GM12878 (cell line): Measurements from ENCODE around the gene TBC1D5. TPM values are rescaled to one million over a fixed set of nuclear protein-coding genes. Genes with fewer than 3 reads are reported as not detected.

ENCODE experiments used
- ATAC-seq: fragments of 200-7000 bp; cut with Tn5 transposase; 3 replicates; pipeline ENCODE4 v1.9.1; 2020; ENCODE audit warnings: mild to moderate bottlenecking, moderate library complexity
- BruUV-seq: library from RNA; stranded (reverse); fragments of 400-500 nt; replicated peaks from 2 replicates; lab custom pipeline; 2021; lab: Mats Ljungman, UMichigan
- CTCF ChIA-PET: fragments of 300-600 bp; sonication (Branson Sonifier 250); formaldehyde crosslinking; extraction: SDS; loops from one replicate; lab custom pipeline; 2021; ENCODE audit warnings: inconsistent platforms; lab: Yijun Ruan, JAX
- POLR2A ChIA-PET: fragments of 350-600 bp; formaldehyde crosslinking; extraction: SDS; loops from one replicate; lab custom pipeline; 2021; ENCODE audit warnings: inconsistent platforms; lab: Charles Lee
- RAD21 ChIA-PET: fragments of 300-600 bp; sonication (Branson Sonifier 250); formaldehyde crosslinking; loops from one replicate; lab custom pipeline; 2023; ENCODE audit warnings: antibody characterized with exemption; ENCODE audit not compliant: unreplicated experiment; lab: Charles Lee
- SMC1A ChIA-PET: fragments of 300-600 bp; sonication (Branson Sonifier 250); formaldehyde crosslinking; loops from one replicate; lab custom pipeline; 2023; ENCODE audit not compliant: unreplicated experiment, uncharacterized antibody; lab: Charles Lee
- DNase-seq: peaks from one replicate; pipeline ENCODE4 v3.0.0-alpha.2; 2011; ENCODE audit warnings: low read depth, low spot score
- FAIRE-seq: peaks from 3 replicates; lab custom pipeline; 2011; peaks lifted over from hg19 to GRCh38; lab: Jason Lieb, UNC
- H2AFZ ChIP-seq: 2 replicates; pipeline ENCODE4 v1.6.0; 2011; ENCODE audit warnings: low read depth, low read length, control low read depth; ENCODE audit not compliant: control insufficient read depth
- H3K27ac ChIP-seq: 2 replicates; pipeline ENCODE4 v1.5.1; 2011; ENCODE audit warnings: control low read depth; ENCODE audit not compliant: control insufficient read depth, insufficient read depth
- H3K27me3 ChIP-seq, 2 experiments: replicated peaks in 1 of 2; 2 replicates each; pipeline versions ENCODE4 v1.6.0 to v1.6.1; 2011; ENCODE audit warnings: low read length in 1 of 2; ENCODE audit not compliant: control insufficient read depth in 2 of 2, insufficient read depth in 2 of 2
- H3K36me3 ChIP-seq, 2 experiments: 2 replicates each; pipeline ENCODE4 v1.5.1; 2011; ENCODE audit warnings: low read length in 1 of 2; ENCODE audit not compliant: control insufficient read depth in 2 of 2, insufficient read depth in 2 of 2
- H3K4me1 ChIP-seq: 2 replicates; pipeline ENCODE4 v1.6.1; 2011; ENCODE audit warnings: mild to moderate bottlenecking, low read length, moderate library complexity, mixed read lengths; ENCODE audit not compliant: control insufficient read depth, insufficient read depth
- H3K4me2 ChIP-seq: 2 replicates; pipeline ENCODE4 v1.6.0; 2011; ENCODE audit warnings: control low read depth; ENCODE audit not compliant: control insufficient read depth, insufficient read depth
- H3K4me3 ChIP-seq: fragments of 200-600 bp; sonication (generic); 2 replicates; pipeline ENCODE4 v1.5.1; 2016
- H3K79me2 ChIP-seq: 2 replicates; pipeline ENCODE4 v1.6.0; 2011; ENCODE audit warnings: low read length; ENCODE audit not compliant: control insufficient read depth, insufficient read depth
- H3K9ac ChIP-seq: 2 replicates; pipeline ENCODE4 v1.8.0; 2011; ENCODE audit warnings: low read length, control low read depth, mixed read lengths; ENCODE audit not compliant: control insufficient read depth, insufficient read depth
- H3K9me3 ChIP-seq: replicated peaks from 3 replicates; pipeline ENCODE4 v1.5.1; 2011; ENCODE audit warnings: mild to moderate bottlenecking, low read length; ENCODE audit not compliant: control insufficient read depth, insufficient read depth
- H4K20me1 ChIP-seq: 2 replicates; pipeline ENCODE4 v1.6.0; 2011; ENCODE audit not compliant: control insufficient read depth, insufficient read depth
- CBFB ChIP-seq: IDR thresholded peaks from 2 replicates; pipeline ENCODE4 v1.6.1; 2016; ENCODE audit warnings: antibody characterized with exemption, low read depth
- CHD2 ChIP-seq: IDR thresholded peaks from 2 replicates; pipeline ENCODE4 v1.6.1; 2011; ENCODE audit warnings: low read depth, low read length, improper control_type of control experiment, borderline replicate concordance
- ZNF207 ChIP-seq: fragments of 450-650 bp; IDR thresholded peaks from 2 replicates; pipeline ENCODE4 v1.6.1; 2014; ENCODE audit warnings: antibody characterized with exemption, mild to moderate bottlenecking, borderline replicate concordance
- ZNF384 ChIP-seq: IDR thresholded peaks from 2 replicates; pipeline ENCODE4 v1.6.1; 2012; ENCODE audit warnings: low read depth, mild to moderate bottlenecking, low read length, improper control_type of control experiment, borderline replicate concordance
- WGBS: methylation state at CpG from one replicate; pipeline ENCODE4 v1.1.6; 2016; ENCODE audit warnings: low lambda C conversion rate; ENCODE audit not compliant: insufficient replicate concordance, insufficient coverage; ENCODE audit errors: missing lambda C conversion rate; 5-methylcytosine and 5-hydroxymethylcytosine counted together
- in situ Hi-C: fragments of 300-500 bp; cut with MboI; formaldehyde crosslinking; loops from 9 replicates; pipeline ENCODE4 v1.14.3; 2018; ENCODE audit warnings: mixed read lengths
- intact Hi-C: fragments of 100-400 bp; cut with micrococcal nuclease; formaldehyde crosslinking; loops from one replicate; pipeline ENCODE4 v1.14.2; 2022; ENCODE audit not compliant: unreplicated experiment
- polyA plus RNA-seq, 11 experiments: library from polyadenylated mRNA; depleted of rRNA in 4 of 11; unstranded in 6 of 11; stranded (reverse) in 5 of 11; fragments of >200 nt; fragmentation: Nextera tagmentation in 4 of 11; fragmentation: Illumina TruSeq in 1 of 11; extraction: Ambion mirVana in 4 of 11; extraction: Trizol in 1 of 11; gene quantifications; 1 replicate in 1 of 11; 2 replicates in 10 of 11; pipeline versions ENCODE4 v1.2.1 to v1.2.3, GENCODE V29; 2011 to 2016; ENCODE audit warnings: inconsistent platforms in 2 of 11, missing spikeins in 2 of 11, low read depth in 1 of 11
- total RNA-seq, 4 experiments: library from RNA; depleted of rRNA in 3 of 4; stranded (reverse); fragments of >200 nt in 3 of 4; fragmentation: Illumina TruSeq in 1 of 4; extraction: Trizol in 1 of 4; gene quantifications; 2 replicates each; pipeline versions ENCODE4 v1.2.1 to v1.2.3, GENCODE V29; 2013 to 2021
- TF ChIP-seq, protein P1 (sequence below), 3 experiments: IDR thresholded peaks in 2 of 3; conservative IDR thresholded peaks in 1 of 3; 2 replicates each; pipeline ENCODE4 v1.5.1; 2011; ENCODE audit warnings: low read depth in 3 of 3, low read length in 3 of 3, mild to moderate bottlenecking in 3 of 3, control low read depth in 2 of 3, moderate library complexity in 2 of 3, inconsistent platforms in 1 of 3, mixed read lengths in 1 of 3; ENCODE audit not compliant: control insufficient read depth in 2 of 3, insufficient read depth in 1 of 3; ENCODE audit errors: extremely low read depth in 1 of 3
- TF ChIP-seq, protein P2 (sequence below): fragments of 450-650 bp; IDR thresholded peaks from 2 replicates; pipeline ENCODE4 v1.6.1; 2017; ENCODE audit warnings: mild to moderate bottlenecking, low read depth, inconsistent platforms; ENCODE audit not compliant: poor library complexity, severe bottlenecking

Gene TBC1D5
- total and polyA plus RNA-seq, 10 of the 15 experiments (the other 5 are each of a cell fraction or from before 2014, with no cell fraction given): 5.5 to 61.0 (median 43.8) TPM

DNA sequence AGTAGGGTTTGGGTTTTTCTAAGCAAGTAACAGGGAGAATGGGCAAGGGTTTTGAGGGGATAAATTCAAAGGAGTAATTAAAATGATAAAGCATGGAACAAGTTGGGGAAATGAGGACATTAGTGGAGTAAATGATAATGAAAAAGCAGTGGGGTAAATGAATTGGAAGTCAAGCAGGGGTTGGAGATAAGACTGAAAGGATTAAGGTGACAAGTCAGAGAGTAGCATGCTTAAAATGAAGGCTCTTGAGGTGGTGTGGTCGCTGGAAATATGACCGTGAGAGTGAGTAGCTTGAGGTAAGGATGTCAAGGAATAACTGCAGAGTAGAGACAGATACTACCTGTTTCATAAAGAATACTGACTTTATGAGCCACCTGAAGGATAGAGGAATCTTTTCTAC is 408.5 kb downstream of the TBC1D5 start:
- CTCF ChIA-PET: interaction anchor here (0.6 to 1.5 kb wide), 2 partner anchors 76 to 778 kb away, joined by 4 read pairs; no protein-coding TSS in a partner anchor
- intact Hi-C loops: no loop called here
- no peak for ATAC-seq
- H2AFZ ChIP-seq: no peak overlapping the region
- in situ Hi-C loops: no loop called here
- TF ChIP-seq ZNF384 (no peak), ZNF207 (no peak), CBFB (no peak), CHD2 (no peak)
- TF ChIP-seq, protein P1, sequence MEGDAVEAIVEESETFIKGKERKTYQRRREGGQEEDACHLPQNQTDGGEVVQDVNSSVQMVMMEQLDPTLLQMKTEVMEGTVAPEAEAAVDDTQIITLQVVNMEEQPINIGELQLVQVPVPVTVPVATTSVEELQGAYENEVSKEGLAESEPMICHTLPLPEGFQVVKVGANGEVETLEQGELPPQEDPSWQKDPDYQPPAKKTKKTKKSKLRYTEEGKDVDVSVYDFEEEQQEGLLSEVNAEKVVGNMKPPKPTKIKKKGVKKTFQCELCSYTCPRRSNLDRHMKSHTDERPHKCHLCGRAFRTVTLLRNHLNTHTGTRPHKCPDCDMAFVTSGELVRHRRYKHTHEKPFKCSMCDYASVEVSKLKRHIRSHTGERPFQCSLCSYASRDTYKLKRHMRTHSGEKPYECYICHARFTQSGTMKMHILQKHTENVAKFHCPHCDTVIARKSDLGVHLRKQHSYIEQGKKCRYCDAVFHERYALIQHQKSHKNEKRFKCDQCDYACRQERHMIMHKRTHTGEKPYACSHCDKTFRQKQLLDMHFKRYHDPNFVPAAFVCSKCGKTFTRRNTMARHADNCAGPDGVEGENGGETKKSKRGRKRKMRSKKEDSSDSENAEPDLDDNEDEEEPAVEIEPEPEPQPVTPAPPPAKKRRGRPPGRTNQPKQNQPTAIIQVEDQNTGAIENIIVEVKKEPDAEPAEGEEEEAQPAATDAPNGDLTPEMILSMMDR (IDR thresholded peaks at IDR 0.05 in 2 of 3, conservative IDR thresholded peaks at IDR 0.05 in 1 of 3; ENCODE audit: control insufficient read depth in 2 of 3, extremely low read depth in 1 of 3, insufficient read depth in 1 of 3, low read depth in 3 of 3, low read length in 3 of 3): no peak
- TF ChIP-seq, protein P2, sequence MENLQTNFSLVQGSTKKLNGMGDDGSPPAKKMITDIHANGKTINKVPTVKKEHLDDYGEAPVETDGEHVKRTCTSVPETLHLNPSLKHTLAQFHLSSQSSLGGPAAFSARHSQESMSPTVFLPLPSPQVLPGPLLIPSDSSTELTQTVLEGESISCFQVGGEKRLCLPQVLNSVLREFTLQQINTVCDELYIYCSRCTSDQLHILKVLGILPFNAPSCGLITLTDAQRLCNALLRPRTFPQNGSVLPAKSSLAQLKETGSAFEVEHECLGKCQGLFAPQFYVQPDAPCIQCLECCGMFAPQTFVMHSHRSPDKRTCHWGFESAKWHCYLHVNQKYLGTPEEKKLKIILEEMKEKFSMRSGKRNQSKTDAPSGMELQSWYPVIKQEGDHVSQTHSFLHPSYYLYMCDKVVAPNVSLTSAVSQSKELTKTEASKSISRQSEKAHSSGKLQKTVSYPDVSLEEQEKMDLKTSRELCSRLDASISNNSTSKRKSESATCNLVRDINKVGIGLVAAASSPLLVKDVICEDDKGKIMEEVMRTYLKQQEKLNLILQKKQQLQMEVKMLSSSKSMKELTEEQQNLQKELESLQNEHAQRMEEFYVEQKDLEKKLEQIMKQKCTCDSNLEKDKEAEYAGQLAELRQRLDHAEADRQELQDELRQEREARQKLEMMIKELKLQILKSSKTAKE: no peak
- TF ChIP-seq, all 136 proteins: peak for 0
- Histone ChIP-seq H3K27ac (no peak overlapping the region), H3K4me2 (no peak overlapping the region), H3K4me1 (no peaks in the 10 kb centered on the region), H3K36me3 (no peaks in the 10 kb centered on the region), H3K27me3 (no peaks in the 10 kb centered on the region), H3K9me3 (no peaks in the 10 kb centered on the region), H3K9ac (no peak overlapping the region), H4K20me1 (no peaks in the 10 kb centered on the region), H3K79me2 (no peaks in the 10 kb centered on the region), H3K4me3 (no peak overlapping the region)
- BruUV-seq: no TSS peak
- WGBS: 100% methylated on average over 2 of the region's 2 CpGs
- FAIRE-seq (no peak), DNase-seq (no peak)
- ChIA-PET SMC1A (no interaction called here), POLR2A (no interaction called here), RAD21 (no interaction called here)
